ENCODE results near the gene GPLD1. TPM values are rescaled to one million over a fixed set of nuclear protein-coding genes. Genes with fewer than 3 reads are reported as not detected.
A peak's percentile ranks its signal among the peaks of the same experiment; 100 is the strongest.

Gene GPLD1
- total and polyA plus RNA-seq, 2 experiments from 2014 or later, result 3.8 to 11.1 TPM

GRCh38 chr6:24529985-24530384, 40.6 kb upstream of the GPLD1 start:
- TF ChIP-seq ZNF331 (CRISPR knock-in tag; IDR thresholded peaks at IDR 0.05; ENCODE audit: low read depth) (no peak), CREB1 (CRISPR knock-in tag; IDR thresholded peaks at IDR 0.05; ENCODE audit: low read depth) (no peak), NANOG (IDR thresholded peaks at IDR 0.05; ENCODE audit: borderline replicate concordance) (no peak), JUNB (IDR thresholded peaks at IDR 0.05; ENCODE audit: unreplicated experiment) (no peak), STAT1 (IDR thresholded peaks at IDR 0.05; ENCODE audit: unreplicated experiment) (no peak), EZH2 (IDR thresholded peaks at IDR 0.05; ENCODE audit: low read depth, unreplicated experiment) (no peak), REST (IDR thresholded peaks at IDR 0.05; ENCODE audit: unreplicated experiment) (no peak), CTCF (conservative IDR thresholded peaks at IDR 0.05; ENCODE audit: low read depth in 2 of 2) (no peak), POLR2AphosphoS5 (IDR thresholded peaks at IDR 0.05; ENCODE audit: low read depth) (no peak), ETS1 (IDR thresholded peaks at IDR 0.05) (no peak)
- no peak overlapping the region for H3K4me3 Mint-ChIP-seq
- no peak overlapping the region for H3K27ac Mint-ChIP-seq
- DNase-seq (ENCODE audit: low spot score), result no peak
- H3K9me2 ChIP-seq (ENCODE audit: insufficient read depth), result no peaks in the 10 kb centered on the region
- H3K27ac ChIP-seq (ENCODE audit: low read depth), result no peak overlapping the region
- H3K27me3 ChIP-seq (ENCODE audit: insufficient read depth), result no peaks in the 10 kb centered on the region
- H3K4me1 ChIP-seq (ENCODE audit: insufficient read depth), result no peaks in the 10 kb centered on the region
- no peaks in the 10 kb centered on the region for H3K79me2 ChIP-seq (replicated peaks; ENCODE audit: insufficient read depth)
- no peaks in the 10 kb centered on the region for H4K20me1 ChIP-seq (replicated peaks; ENCODE audit: insufficient read depth)
- H3K4me2 ChIP-seq, result no peak overlapping the region
- H3K27me3 Mint-ChIP-seq (ENCODE audit: insufficient read depth, low read depth, poor library complexity), result no peaks in the 10 kb centered on the region
- no peak overlapping the region for H3K4me3 ChIP-seq
- no peak for ATAC-seq
- H3K36me3 ChIP-seq (ENCODE audit: insufficient read depth), result no peaks in the 10 kb centered on the region
- no peaks in the 10 kb centered on the region for H3K36me3 Mint-ChIP-seq (ENCODE audit: low read depth)
- no peak overlapping the region for H2AFZ ChIP-seq
- H3K4me1 Mint-ChIP-seq, result no peaks in the 10 kb centered on the region
- H3K9me3 Mint-ChIP-seq, result no peaks in the 10 kb centered on the region
- H3F3A ChIP-seq (replicated peaks; ENCODE audit: low read depth), result no peaks in the 10 kb centered on the region

- TF ChIP-seq CTCF (conservative IDR thresholded peaks at IDR 0.05; ENCODE audit: low read depth in 2 of 2), result peak; percentile 80 to 90
- no peak for TF ChIP-seq CREB1 (CRISPR knock-in tag; IDR thresholded peaks at IDR 0.05; ENCODE audit: low read depth)
- Histone ChIP-seq H3K4me3 (no peak overlapping the region), H3K79me2 (replicated peaks; ENCODE audit: insufficient read depth) (no peaks in the 10 kb centered on the region), H3F3A (replicated peaks; ENCODE audit: low read depth) (no peaks in the 10 kb centered on the region), H4K20me1 (replicated peaks; ENCODE audit: insufficient read depth) (no peaks in the 10 kb centered on the region), H3K36me3 (ENCODE audit: insufficient read depth) (no peaks in the 10 kb centered on the region), H2AFZ (no peak overlapping the region), H3K27ac (ENCODE audit: low read depth) (no peak overlapping the region), H3K4me1 (ENCODE audit: insufficient read depth) (no peaks in the 10 kb centered on the region), H3K4me2 (no peak overlapping the region), H3K27me3 (ENCODE audit: insufficient read depth) (no peaks in the 10 kb centered on the region), H3K9me2 (ENCODE audit: insufficient read depth) (no peaks in the 10 kb centered on the region)
- Mint-ChIP-seq H3K27me3 (ENCODE audit: insufficient read depth, low read depth, poor library complexity) (peaks cover 1% of the 10 kb centered on the region), H3K27ac (no peak overlapping the region), H3K9me3 (no peaks in the 10 kb centered on the region), H3K4me3 (no peak overlapping the region), H3K4me1 (no peaks in the 10 kb centered on the region), H3K36me3 (ENCODE audit: low read depth) (no peaks in the 10 kb centered on the region)
- ATAC-seq, result peak; percentile 63
- peak; percentile 83 for DNase-seq (ENCODE audit: low spot score)
These were observed 35.4 kb upstream of the GPLD1 start for GRCh38 chr6:24524805-24525204.

Measured in GM23338 (cell line).